SW 1271 (cell line): Measurements from ENCODE around the gene SAP30.

ENCODE experiments used
- DNase-seq, 2 experiments: peaks; one replicate each; lab custom pipeline; 2025; lab: John Stamatoyannopoulos, UW

The SAP30 gene

GRCh38 chr4:173415885-173416653 is 45.3 kb downstream of the SAP30 start:
- DNase-seq: no peak

GRCh38 chr4:173417833-173418232 is 47.1 kb downstream of the SAP30 start:
- DNase-seq: no peak

GRCh38 chr4:173418639-173419038 is 47.9 kb downstream of the SAP30 start:
- no peak for DNase-seq

DNA sequence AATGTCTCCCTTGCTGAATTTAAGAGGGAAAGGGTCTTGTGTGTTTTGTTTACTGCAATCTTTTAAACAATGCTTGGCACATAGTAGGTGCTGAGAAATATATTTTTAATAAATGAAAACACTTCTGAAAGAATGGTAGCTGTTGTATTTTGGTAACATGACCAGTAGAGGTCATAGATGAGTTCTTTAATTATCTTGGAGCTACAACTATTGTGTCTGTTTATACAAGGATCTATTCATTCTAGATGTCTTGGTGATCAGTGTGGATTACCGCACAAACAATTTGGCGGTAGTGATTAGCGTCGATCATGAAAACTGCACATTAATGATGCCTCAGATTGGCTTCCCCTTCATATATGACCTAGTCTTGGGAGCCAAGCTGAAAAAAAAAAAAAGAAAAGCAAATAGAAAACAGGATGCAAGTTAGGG is 49.6 kb downstream of the SAP30 start:
- peak in 1 of 2 experiments; percentile 23 for DNase-seq

GRCh38 chr4:173420801-173421200 is 50.0 kb downstream of the SAP30 start:
- no peak for DNase-seq

GRCh38 chr4:173424899-173425805 is 54.4 kb downstream of the SAP30 start:
- DNase-seq: no peak

DNA sequence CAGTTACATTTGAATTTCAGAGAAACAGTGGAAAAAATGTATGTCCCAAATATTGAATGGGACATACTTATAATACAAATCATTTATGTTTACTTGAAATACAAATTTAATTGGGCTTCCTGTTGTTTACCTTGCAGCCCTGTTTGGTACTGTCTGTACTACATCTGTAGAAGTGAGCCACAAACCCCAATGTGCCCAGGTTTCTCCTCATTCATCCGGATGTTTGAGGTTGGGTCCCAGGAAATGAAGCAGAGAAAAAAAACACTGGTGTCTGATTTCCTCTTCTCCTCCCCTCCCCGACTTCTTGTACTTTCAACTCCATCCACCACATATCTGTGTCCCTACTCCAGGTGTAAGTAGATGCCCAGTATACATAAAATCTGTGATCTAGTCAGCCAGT is 55.3 kb downstream of the SAP30 start:
- DNase-seq: no peak
